Embryonic facial prominence (tissue), 1 donor: ENCODE measurements around the gene KCTD21.

Source experiments
- DNase-seq: peaks from one replicate; pipeline ENCODE4 v3.0.0-alpha.2; 2016; ENCODE audit errors: extremely low spot score

The KCTD21 gene

DNA sequence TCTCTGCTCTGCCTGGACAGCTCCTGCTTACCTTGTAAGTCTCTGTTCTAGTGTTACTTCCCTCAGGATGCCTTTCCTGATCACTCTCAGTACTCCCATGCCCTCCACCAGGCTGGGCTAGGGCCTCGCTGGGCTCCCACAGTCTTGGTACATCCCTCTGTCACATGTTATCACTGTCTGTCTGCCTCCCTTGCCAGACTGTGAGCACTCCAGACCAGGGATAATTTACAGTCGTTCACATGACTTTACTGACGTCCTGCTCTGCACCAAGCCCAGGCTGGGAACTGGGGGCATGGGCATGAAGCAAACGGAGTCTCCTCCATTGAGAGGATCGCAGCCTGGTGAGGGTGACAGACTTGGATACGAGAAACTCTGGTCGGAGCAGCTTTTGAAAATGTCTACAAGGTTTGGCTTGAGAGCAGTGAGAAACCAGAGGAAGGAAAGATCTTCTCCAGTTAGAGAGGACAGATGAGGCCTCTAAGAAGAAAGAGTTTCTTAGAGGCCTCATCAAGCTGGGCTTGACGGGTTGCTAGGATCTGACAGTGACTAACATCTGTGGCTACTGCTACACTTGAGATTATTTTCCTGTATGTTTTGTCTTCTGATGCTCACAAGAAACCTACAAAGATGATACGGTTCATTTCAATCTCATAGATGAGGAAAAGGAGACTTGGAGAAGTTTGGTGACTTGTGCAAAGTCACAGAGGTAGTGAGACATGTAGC lies 12.8 kb upstream of the KCTD21 start:
- DNase-seq, result no peak

DNA sequence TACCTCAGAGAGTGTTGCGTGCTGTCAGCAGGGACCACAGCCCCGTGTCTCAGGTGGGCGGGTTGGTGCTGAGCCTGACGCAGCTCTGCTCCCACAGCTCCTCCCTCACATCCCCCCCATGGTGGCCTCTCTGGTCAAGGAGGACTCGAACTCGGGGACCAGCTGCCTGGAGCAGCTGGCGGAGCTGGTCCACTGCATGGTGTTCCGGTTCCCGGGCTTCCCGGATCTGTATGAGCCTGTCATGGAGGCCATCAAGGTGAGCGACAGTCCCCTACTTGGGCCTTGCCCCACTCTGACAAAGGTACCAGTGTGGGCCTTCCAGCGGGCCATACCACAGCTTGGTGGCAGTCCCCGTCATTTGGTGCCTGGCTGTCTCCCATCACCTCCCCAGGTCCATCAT lies 12.1 kb upstream of the KCTD21 start:
- DNase-seq, result no peak

DNA sequence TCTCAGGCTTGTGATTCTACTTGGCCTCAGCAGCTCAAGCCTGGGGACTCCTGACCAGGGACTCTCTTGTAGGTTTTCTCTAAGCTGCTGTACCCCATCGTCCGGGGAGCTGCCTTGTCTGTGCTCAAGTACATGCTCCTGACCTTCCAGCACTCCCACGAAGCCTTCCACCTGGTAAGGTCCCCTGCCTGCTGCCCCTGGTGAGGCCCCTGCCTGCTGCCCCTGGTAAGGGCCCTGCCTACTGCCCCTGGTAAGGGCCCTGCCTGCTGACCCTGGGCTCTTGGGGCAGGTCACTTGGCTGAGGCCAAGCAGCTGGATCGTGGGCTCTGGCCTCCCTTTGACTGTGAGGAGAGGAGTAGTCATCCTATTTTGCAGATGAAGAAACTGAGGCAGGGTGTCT lies 11.6 kb upstream of the KCTD21 start:
- no peak for DNase-seq

DNA sequence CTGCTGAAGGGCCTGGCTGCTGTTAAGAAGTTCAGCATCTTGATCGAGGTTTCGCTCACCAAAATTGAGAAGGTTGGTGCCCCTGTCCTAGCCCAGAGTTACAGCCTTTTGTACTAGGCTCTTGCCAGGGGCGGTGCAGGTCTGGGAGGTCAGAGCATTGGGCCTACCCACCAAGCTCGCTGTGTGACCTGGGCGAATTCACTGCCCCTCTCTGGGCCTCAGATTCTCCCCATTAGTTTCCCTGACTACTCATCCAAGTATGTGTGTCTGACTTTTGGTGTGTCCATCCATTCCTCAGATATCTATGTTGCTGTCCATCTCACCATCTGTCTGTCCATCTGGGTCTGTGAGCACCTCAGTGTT lies 11.2 kb upstream of the KCTD21 start:
- DNase-seq, result no peak

DNA sequence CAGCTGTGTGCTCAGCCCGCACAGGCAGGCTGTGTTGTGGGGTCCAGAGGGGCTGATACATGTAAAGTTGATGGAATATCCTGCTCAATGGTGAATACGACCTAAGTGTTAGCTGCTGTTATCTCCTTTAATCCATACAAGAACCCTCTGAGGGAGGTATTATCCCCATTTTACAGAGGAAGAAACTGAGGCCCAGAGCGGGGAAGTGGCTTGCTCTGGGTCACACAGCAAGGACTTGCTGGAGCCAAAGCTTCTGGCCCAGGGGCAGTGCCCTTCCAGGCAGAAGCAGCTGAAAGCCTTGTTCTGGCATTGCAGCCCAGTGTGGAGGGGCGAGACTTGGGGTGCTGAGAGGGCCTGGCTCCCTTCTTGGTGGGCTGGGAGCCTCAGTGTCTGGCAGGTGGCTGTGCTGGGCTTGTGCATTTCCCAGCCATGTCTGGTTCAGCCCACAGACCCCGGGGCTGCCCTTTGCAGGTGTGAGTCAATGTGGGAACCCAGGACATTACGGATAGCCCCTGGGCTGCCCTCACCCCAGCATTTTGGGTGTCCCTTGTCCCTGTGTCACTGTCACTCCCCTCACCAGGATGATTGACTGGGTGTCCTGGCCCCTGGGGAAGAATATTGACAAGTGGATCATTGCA lies 10.7 kb upstream of the KCTD21 start:
- DNase-seq, result no peak

DNA sequence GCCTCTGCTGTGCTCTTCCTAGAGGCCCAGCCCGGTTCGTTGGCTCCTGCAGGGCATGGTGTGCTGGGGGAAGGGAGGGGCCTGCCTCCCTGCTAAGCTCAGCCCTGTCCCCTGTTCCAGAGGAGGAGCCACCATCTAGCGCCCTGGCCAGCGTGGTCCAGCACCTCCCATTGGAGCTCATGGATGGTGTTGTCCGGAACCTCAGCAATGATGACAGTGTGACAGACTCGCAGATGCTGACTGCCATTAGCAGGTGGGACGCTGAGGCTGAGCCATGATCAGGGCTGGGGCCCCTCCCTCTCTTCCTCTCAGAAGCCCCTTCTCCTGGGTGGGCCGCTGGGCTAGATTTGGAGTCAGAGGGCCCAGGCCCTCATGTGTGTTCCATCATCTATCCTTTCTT lies 9.4 kb upstream of the KCTD21 start:
- DNase-seq, result no peak

DNA sequence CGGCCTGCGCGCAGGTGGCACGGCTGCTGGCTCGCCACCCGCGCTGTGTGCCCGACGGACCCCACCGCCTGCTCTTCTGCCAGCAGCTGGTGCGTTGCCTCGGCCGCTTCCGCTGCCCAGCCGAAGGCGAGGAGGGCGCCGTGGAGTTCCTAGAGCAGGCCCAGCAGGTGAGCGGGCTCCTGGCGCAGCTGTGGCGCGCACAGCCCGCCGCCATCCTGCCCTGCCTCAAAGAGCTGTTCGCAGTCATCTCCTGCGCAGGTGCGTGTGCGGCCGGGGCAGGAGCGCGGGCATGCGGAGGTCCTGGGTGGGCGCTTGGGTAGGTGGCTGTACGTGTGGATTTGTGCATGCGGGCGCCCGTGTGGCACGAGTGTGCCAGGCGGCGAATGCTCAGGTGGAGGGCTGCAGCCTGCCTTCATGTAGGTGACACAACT lies 8.2 kb upstream of the KCTD21 start:
- DNase-seq, result no peak

DNA sequence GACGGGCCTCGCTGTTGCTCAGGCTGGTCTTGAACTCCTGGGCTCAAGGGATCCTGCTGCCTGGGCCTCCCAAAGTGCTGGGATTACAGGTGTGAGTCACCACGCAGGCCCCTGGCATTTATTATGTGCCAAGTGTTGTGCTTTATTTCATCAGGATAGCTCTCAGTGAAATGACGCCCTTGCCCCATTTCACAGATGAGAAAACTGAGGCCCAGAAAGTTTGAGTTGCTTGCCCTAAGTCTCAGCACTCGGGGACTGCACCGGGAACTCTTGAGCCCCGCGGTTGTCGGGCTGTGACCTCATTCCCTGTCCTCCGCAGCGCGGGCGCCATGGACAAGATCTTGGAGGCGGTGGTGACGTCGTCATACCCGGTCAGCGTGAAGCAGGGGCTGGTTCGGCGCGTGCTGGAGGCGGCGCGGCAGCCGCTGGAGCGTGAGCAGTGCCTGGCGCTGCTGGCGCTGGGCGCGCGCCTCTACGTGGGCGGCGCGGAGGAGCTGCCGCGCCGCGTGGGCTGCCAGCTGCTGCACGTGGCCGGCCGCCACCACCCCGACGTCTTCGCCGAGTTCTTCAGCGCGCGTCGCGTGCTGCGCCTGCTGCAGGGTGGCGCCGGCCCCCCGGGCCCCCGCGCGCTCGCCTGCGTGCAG lies 7.6 kb upstream of the KCTD21 start:
- no peak for DNase-seq

DNA sequence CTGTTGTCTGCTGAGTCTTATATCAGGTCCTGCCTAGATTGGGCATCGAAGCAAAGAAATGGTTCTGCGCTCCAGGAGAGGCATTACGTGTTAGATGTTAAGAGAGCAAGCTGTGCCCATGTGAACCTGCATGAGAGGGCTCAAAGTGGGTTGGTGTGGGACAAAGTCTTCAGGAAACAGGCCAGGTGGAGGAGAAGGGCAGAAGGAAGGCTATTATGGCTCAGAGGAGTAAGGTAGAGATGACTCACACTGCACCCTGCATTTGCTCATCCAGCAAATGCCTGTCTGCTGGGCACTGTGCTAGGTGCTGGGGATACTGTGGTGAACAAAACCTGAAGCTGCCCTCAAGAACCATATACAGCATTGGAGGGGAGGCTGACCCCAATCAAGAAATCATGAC lies 6.1 kb upstream of the KCTD21 start:
- DNase-seq, result no peak

DNA sequence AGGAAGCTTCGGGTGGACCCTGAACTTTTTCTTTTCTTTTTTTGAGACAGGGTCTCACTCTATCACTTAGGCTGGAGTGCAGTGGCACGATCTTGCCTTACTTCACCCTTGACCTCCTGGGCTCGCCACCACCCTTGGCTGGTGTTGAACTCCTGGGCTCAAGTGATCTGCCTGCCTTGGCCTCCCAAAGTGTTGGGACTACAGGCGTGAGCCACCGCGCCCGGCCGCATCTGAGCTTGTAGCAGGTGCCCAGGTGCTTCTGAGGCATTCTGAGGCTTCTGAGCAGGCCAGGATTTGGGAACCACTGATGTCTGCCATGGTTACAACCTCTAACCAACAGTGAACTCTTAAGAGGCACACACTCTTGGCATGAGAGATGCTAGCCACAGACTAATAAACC lies 5.4 kb upstream of the KCTD21 start:
- DNase-seq, result no peak

DNA sequence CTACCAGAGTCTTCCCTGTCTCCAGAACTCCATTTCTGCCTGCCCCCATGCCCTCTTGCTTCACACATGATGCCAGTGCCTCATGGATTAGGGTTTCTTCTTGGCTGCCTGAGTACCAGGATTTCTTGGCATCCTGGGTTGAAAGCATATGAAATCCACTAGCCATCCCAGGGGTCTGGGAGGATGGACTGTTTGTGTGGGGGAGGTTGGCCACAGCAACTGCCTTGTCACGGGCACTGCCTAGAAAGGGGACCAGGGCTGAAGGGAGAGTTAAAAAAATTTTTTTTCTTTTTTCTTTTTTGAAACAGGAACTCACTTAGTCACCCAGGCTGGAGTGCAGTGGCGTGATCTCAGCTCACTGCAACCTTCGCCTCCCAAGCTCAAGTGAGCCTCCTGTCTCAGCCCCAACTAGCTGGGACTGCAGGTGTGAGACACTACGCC lies 4.5 kb upstream of the KCTD21 start:
- no peak for DNase-seq

DNA sequence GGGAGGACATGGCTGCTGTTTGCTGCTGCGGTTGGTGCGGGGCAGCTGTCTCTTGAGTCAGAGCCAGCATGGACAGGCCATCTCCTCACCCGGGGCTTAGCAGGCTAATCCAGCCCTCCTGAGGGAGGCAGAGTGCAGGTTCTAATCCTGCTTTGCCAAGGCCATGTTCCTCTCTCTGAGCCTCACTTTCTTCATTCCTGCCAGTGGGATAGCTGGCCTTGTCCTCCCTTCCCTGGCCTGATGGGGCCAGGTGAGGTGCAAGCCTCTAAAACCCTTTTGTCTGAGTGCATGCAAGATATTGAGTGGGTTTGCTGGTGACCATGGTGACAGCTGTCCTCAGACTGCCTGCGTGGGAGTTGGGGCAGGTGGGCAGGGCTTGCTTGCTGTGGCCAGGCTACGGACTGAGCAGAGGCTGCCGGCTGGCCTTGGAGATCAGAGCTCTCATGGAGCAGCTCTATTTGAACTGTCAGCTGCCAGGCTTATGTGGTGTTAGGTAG lies 3.8 kb upstream of the KCTD21 start:
- no peak for DNase-seq

DNA sequence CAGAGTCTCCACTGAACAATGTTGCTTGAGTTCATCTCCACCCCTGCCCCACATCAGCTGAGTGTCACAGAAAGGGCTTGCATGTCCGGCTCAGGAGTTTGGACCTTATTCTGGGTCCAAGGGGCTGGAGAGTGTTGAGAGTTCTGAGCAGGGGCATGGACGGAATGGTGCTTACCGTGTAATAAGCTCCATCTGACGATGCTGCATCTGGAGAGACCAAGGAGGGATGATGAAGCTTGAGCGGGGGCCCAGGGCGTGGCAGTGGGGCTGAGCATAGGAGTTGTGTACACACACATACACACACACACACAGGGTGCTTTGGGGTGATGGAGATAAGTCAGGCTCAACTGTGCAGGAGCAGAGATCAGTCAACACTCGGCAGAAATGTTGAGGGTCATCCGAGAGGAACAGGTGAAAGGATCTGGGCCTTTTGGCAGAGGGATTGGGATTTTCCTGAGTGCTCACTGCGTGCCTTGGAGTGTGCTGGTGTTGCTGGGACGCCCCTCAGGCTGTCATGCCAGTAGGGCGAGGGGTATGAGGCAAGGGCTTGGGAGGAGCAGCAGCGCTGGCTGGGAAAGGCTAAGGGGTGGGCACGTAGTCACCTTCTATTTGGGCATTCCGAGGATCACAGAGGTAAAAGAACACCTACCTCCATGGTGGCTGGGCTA lies 2.6 kb upstream of the KCTD21 start:
- DNase-seq, result no peak

DNA sequence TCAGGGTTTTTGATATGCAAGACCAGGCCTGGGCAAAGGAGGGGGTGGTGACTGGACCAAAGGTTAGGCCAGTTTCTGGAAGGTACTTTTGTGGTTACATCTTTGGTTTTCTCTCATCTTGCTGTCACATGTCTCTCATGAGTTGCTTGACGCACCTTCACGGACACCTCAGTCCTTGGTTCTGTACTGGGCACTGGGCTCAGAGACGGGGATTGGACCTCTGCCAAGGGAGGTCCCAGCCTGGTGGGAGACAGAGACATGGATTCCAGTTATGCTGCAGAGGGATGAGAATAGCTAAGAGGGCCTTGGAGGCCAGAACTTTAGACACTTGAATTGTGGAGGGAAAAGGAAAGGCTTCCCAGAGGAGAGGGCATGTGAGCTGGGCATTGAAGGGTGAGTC lies 1.9 kb upstream of the KCTD21 start:
- DNase-seq, result no peak

DNA sequence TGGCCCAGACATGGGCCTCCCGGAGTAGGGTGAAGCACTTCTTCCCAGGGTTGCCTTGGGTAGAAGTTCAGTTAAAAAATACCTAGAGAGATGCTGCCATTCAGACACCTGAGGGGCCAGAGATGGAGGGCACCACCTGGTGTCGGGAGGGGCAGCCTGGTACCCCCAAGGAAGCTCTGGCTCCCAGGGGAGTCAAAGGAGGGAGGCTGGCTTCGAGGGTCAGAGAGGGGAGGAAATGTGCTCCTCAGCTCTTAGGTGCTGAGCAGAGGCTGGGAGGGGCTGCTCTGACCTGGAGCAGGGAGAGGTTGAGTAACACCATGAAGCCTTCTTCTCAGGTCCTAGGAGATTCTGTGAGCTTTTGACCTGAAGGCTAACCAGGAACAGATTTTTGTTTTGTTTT lies 1.4 kb upstream of the KCTD21 start:
- no peak for DNase-seq

DNA sequence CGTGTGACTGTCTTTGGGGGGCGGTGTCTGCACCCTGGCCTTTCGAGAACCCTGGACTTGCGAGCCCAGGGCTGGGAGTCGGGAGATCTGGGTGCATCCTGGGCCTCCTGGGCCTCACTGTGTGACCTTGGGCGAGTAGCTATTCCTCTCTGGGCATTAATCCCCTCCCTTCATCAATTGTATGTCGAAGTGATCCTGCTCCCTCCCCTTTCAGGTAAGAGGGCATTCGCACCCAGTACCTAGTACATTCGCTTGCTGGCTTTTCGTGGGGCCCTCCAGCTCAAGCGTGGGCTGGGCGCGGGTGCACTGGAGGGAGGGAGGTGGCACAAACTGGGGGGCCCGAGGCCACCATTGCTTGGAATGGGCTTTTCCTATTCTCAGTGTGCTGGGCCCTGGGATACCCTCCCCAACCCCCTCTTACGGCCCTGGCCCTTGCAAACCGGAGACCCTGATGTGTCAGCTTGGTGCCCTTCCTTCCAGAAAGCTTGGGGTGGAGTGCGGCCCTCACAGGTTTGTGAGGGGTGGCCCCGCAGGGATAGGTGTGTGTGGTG lies 823 bp upstream of the KCTD21 start:
- DNase-seq, result no peak

DNA sequence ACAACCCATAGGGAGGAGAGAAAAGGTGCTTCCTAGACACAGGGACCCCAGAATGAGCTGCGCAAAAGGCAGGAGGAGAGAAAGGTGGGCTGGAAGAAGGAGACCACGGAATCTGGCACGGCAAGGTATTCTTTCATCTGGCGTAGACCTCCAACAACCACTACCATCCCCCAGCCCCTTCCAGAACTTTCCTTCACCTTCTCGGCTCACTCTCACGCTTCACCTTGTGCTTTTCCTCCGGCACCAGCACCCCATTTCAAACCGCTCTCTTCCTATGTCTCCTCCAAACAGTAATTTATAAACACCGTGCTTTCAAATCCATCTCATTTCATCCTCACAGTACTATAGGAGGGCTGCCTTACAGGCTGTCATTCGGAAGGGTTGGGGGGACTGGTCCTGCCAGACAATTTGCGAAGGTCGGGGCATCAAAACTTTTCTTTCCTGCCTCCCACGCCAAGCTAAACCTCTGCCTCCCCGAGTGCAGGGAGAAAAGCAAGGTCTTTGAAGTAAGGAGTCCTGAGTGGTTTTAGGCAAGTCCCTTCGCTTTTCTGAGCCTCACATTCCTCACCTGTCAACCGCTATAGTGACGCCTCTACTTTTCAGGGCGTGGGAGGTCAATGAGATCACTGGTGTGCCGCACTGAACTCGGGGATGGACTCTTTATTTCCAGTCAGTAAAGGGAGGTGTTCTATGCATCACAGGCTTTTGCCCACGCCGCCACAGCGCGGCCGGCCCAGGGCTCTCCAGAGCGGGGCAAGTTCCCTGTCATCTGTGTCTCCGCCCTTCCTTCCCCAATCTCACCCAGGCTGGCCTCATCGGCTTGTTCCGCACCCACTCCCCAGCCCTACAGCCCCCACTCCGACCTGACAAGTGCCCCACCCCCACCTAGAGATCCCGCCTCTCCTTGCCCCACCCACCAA lies 800 bp downstream of the KCTD21 start:
- DNase-seq, result no peak

DNA sequence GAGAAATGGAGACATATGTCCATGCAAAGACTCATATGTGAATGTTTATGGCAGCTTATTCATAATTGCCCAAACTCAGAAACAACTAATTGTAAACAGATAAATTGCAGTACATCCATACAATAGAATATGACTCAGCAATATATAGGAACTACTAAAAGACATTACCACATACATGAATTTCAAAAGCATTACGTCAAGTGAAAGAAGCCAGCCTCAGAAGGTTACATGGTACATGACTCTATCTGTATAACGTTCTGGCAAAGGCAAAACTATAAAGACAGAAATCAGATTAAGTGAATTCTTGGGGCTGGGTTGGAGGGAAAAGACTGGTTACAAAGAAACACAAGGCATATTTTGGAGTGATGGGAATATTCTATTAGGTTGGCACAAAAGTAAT lies 7.2 kb downstream of the KCTD21 start:
- DNase-seq, result no peak

DNA sequence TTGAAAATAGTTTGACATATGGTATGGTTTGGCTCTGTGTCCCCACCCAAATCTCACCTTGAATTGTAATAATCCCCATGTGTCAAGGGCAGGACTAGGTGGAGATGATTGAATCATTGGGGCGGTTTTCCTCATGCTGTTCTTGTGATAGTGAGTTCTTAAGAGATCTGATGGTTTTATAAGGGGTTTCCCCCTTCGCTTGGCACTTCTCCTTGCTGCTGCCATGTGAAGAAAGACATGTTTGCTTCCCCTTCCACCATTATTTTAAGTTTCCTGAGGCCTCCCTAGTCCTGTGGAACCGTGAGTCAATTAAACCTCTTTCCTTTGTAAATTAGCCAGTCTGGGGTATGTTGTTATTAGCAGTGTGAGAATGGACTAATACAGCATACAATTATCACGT lies 7.7 kb downstream of the KCTD21 start:
- no peak for DNase-seq

DNA sequence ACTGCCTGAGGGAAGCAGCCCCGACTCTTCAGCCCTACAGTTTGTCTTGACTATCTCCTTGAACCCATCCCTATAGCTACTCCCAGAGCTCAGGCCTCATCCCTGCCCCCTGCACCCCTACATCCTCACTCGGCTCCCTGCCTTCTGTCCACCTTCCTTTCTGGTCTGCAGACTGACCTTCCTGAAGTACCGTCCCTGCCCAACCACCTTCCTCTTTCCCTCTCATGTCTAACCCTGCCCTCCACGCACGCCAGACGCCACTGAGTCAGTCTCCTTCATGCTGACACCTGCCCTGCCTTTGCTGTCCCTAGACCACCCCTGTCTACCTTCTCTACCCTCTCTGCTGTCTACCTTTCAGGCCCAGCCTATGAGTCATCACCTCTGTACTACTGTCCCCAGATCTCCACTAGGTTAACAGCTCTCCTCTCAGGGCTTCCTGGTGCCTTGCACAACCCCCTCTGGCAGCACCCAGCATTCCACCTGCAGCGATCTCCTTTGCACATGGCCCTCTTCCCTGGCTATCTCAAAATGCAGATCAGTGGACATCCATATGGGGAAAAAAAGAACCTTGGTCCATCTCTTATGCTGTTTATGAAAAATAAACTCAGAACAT lies 8.9 kb downstream of the KCTD21 start:
- no peak for DNase-seq

DNA sequence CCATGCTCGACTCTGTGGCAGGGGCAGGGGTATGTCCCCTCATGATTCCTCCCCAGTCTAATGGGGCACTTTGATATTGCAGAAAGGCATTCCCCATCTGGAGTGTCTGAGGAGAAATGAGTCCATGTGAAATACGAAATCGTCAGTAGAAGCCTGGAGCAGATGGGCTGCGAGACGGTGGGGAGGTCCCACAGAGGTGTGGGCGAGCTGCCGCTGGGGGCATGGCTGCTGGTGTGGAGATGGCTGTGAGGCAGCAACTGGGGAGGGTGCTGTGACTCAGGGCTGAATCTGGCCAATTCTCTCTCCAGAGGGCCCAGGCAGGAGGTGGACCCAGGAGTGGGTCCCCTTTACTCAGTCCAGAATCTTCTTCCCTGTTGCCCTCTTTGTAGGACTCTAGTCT lies 11.2 kb downstream of the KCTD21 start:
- no peak for DNase-seq
